GM12865 (cell line): ENCODE measurements around the gene GID8.

Experiments used
- DNase-seq: peaks from one replicate; pipeline ENCODE4 v3.0.0; 2010; ENCODE audit warnings: low read depth
- H3K4me3 ChIP-seq: 2 replicates; pipeline ENCODE4 v1.5.1; 2011; ENCODE audit warnings: mild to moderate bottlenecking, low read depth, low read length, control low read depth
- TF ChIP-seq, protein P1 (sequence below): IDR thresholded peaks from 2 replicates; pipeline ENCODE4 v1.5.1; 2011; ENCODE audit warnings: low read length, control low read depth, low read depth, inconsistent platforms; ENCODE audit not compliant: insufficient read depth; ENCODE audit errors: missing control alignments

The GID8 gene

DNA sequence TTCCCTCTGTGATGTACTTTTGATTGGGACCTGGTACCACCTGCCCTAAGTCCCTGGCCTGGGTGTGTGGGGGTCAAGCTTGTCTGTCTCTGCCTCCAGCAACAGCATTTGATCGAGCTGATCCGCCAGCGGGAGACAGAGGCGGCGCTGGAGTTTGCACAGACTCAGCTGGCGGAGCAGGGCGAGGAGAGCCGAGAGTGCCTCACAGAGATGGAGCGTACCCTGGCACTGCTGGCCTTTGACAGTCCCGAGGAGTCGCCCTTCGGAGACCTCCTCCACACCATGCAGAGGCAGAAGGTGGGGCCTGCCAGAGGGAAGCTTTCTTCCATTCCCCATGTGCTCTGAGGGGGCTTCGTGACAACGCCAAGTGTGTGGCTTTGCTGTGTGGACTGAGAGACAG is 5.4 kb downstream of the GID8 start:
- no peak overlapping the region for H3K4me3 ChIP-seq
- TF ChIP-seq, protein P1, sequence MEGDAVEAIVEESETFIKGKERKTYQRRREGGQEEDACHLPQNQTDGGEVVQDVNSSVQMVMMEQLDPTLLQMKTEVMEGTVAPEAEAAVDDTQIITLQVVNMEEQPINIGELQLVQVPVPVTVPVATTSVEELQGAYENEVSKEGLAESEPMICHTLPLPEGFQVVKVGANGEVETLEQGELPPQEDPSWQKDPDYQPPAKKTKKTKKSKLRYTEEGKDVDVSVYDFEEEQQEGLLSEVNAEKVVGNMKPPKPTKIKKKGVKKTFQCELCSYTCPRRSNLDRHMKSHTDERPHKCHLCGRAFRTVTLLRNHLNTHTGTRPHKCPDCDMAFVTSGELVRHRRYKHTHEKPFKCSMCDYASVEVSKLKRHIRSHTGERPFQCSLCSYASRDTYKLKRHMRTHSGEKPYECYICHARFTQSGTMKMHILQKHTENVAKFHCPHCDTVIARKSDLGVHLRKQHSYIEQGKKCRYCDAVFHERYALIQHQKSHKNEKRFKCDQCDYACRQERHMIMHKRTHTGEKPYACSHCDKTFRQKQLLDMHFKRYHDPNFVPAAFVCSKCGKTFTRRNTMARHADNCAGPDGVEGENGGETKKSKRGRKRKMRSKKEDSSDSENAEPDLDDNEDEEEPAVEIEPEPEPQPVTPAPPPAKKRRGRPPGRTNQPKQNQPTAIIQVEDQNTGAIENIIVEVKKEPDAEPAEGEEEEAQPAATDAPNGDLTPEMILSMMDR, result no peak
- no peak for DNase-seq

DNA sequence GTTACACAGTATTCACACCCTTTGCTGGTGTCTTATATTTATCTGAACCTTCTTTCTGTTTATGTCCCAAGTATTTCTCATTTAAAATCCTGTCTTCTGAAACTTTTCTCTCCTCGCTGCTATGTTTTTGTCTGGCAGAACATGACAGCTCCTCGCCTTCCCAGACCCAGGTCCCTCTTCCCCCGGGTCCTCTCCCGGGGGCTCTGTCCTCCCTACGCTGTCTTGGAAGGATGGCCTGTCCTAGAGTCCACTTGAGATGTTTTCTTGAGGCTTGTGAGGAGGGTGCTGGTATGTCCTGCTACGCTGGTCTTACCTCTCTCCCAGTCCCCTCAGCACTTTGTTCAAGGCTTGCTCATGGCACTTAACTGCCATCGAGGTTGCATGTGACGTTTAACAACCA is 6.2 kb downstream of the GID8 start:
- DNase-seq, result no peak
- TF ChIP-seq, protein P1, result no peak
- H3K4me3 ChIP-seq, result no peak overlapping the region

DNA sequence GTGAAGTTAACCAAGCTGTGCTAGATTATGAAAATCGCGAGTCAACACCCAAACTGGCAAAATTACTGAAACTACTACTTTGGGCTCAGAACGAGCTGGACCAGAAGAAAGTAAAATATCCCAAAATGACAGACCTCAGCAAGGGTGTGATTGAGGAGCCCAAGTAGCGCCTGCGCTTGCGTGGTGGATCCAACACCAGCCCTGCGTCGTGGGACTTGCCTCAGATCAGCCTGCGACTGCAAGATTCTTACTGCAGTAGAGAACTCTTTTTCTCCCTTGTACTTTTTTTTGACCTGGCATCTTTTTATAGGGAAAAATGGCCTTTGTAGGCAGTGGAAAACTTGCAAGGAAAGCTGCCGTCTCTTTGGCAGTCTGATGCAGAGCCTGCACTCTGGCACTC is 6.8 kb downstream of the GID8 start:
- no peak for DNase-seq
- H3K4me3 ChIP-seq, result no peak overlapping the region
- TF ChIP-seq, protein P1, result no peak

DNA sequence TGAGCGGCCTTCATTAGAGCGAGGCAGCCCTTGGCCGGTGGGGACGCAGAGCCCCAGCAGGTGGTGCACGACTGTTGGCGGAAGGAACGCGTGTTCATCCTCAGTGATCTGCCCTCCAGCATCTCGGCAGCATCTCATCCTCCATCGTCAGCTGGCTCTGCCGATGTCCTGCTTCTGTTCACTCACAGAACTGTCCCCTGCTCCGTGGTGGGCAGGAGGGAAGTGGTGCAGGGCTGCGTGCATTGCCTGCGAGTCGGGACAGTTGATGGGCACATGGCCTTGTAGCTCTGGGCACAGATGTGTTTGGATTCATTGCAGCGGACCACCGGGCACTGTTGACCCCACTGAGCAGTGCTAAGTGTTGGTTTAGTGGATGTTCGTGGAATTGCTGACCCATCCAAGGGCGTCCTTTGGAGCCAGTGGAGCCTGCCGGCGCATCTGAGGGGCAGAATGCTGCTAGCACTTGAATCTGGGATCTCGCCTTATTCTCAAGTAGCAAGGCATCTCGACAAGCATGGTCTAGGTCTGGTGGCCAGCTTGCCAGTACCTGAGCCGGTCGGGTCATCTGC is 7.9 kb downstream of the GID8 start:
- H3K4me3 ChIP-seq, result no peak overlapping the region
- DNase-seq, result no peak
- TF ChIP-seq, protein P1, result no peak

DNA sequence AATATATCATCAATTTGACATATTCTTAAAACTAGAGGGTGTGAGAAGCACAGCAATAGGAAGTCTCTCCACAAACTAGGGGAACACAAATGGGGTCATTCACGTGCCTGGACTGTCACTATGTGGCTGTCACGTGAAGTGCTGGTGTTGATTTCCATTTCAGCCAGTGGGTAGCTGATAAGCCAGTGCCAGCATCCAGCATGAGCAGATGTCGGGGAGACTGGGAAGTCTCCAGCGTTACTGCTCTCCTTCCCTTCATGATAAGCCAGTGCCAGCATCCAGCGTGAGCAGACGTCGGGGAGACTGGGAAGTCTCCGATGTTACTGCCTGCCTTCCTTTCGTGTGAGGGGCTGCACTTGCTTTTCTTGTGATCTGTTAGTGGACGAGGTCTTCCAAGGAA is 9.0 kb downstream of the GID8 start:
- TF ChIP-seq, protein P1, result no peak
- no peak overlapping the region for H3K4me3 ChIP-seq
- DNase-seq, result no peak

DNA sequence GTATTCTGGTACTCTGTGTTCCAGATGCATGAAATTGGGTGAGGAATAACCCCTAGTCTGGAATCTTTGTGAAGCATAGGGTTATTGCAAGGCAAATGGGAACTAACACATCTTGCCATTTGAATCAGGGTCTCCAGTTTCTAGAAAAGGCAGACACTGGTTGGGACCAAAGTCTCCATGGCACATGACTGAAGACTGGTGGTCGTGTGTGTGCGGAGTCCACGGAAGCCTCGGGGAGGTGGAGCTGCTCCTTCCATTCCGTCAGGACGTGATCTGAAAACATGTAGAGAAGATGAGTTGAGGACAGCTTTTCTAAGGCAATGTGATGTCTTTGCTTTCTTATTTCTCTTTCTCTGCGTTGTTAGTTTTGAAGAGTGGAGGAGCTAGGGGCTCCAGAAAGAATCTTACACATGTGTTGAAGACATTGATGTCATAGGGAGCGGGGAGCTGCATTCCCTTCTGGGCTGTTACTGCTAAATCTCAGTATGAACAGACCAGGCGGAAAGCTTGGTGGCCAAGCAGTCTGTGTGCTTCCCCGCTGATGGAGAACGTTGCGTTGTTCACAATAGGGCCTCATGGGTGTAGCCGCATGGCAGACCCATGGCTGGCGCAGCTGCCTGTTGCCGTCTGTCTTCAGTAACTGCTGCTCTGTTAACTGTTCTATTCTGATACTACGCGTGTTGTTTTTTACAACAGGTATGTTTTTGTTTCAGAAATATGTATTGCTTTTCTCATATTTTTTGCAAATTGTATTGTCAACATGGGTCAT is 9.8 kb downstream of the GID8 start:
- no peak for DNase-seq
- H3K4me3 ChIP-seq, result no peak overlapping the region
- TF ChIP-seq, protein P1, result no peak
